CD8-positive, alpha-beta memory T cell (primary cell): Measurements from ENCODE around the gene ABAT. TPM values are rescaled to one million over a fixed set of nuclear protein-coding genes. Genes with fewer than 3 reads are reported as not detected.
"Not testable (repeated sequence)": the region's sequence is repeated elsewhere in the genome, so short reads cannot be mapped to it uniquely, and the experiment has no call there.

Experiments
- CTCF ChIA-PET: fragments of 350-600 bp; sonication (Branson Sonifier 250); formaldehyde crosslinking; loops from one replicate; lab custom pipeline; 2021; ENCODE audit warnings: antibody characterized with exemption; lab: Charles Lee
- POLR2A ChIA-PET: fragments of 350-600 bp; sonication (Branson Sonifier 250); formaldehyde crosslinking; loops from one replicate; lab custom pipeline; 2021; ENCODE audit warnings: antibody characterized with exemption; lab: Charles Lee
- DNase-seq, 5 donors: peaks; one replicate each; pipeline versions ENCODE4 v3.0.0 to v3.0.0-alpha.2; 2020 to 2022; ENCODE audit warnings: mixed read lengths in 1 of 5
- H3K27ac ChIP-seq: one replicate; pipeline ENCODE4 v1.7.0; 2013; ENCODE audit warnings: low read depth, mild to moderate bottlenecking, low read length, moderate library complexity
- H3K27me3 ChIP-seq: 2 replicates; pipeline ENCODE4 v1.7.0; 2013; ENCODE audit warnings: low read length, mild to moderate bottlenecking; ENCODE audit not compliant: insufficient read depth, poor library complexity, severe bottlenecking
- H3K36me3 ChIP-seq: 2 replicates; pipeline ENCODE4 v1.7.0; 2013; ENCODE audit warnings: mild to moderate bottlenecking, low read length, moderate library complexity; ENCODE audit not compliant: insufficient read depth
- H3K4me1 ChIP-seq: 2 replicates; pipeline ENCODE4 v1.7.0; 2013; ENCODE audit warnings: mild to moderate bottlenecking, low read length, moderate library complexity; ENCODE audit not compliant: insufficient read depth
- H3K4me3 ChIP-seq: 2 replicates; pipeline ENCODE4 v1.7.0; 2013; ENCODE audit warnings: mild to moderate bottlenecking, low read length
- H3K9me3 ChIP-seq: 2 replicates; pipeline ENCODE4 v1.7.0; 2013; ENCODE audit warnings: mild to moderate bottlenecking, low read length
- H3K27ac Mint-ChIP-seq, 8 donors: one replicate each; pipeline ENCODE4 v1.8.0; 2020 to 2021; ENCODE audit warnings: mixed read lengths in 8 of 8, mild to moderate bottlenecking in 6 of 8, inconsistent platforms in 3 of 8, moderate library complexity in 3 of 8
- H3K27me3 Mint-ChIP-seq, 2 donors: one replicate each; pipeline ENCODE4 v1.8.0; 2020 to 2021; ENCODE audit warnings: mixed read lengths in 2 of 2, mild to moderate bottlenecking in 1 of 2, moderate library complexity in 1 of 2
- H3K36me3 Mint-ChIP-seq, 3 donors: one replicate each; pipeline ENCODE4 v1.8.0; 2020 to 2021; ENCODE audit warnings: mixed read lengths in 3 of 3, inconsistent platforms in 1 of 3, mild to moderate bottlenecking in 1 of 3
- H3K4me1 Mint-ChIP-seq, 3 donors: one replicate each; pipeline ENCODE4 v1.8.0; 2020 to 2021; ENCODE audit warnings: mixed read lengths in 3 of 3, inconsistent platforms in 1 of 3, mild to moderate bottlenecking in 1 of 3
- H3K4me3 Mint-ChIP-seq, 7 donors: one replicate each; pipeline ENCODE4 v1.8.0; 2020 to 2021; ENCODE audit warnings: mixed read lengths in 7 of 7, mild to moderate bottlenecking in 6 of 7, moderate library complexity in 4 of 7, inconsistent platforms in 2 of 7
- H3K9me3 Mint-ChIP-seq, 5 donors: one replicate each; pipeline ENCODE4 v1.8.0; 2020 to 2022; ENCODE audit warnings: mixed read lengths in 5 of 5, mild to moderate bottlenecking in 3 of 5, moderate library complexity in 2 of 5, inconsistent platforms in 1 of 5
- polyA plus RNA-seq: library from polyadenylated mRNA; unstranded; fragments of 300-500 nt; fragmentation: Illumina TruSeq; gene quantifications from one replicate; pipeline ENCODE4 v1.2.3, GENCODE V29; 2021
- total RNA-seq, 2 experiments: library from RNA; stranded (reverse); gene quantifications; one replicate each; pipeline ENCODE4 v1.2.3, GENCODE V29; 2021

The ABAT gene
- total and polyA plus RNA-seq, 3 experiments from 2014 or later, result 3.0 to 10.1 (median 9.8) TPM

DNA sequence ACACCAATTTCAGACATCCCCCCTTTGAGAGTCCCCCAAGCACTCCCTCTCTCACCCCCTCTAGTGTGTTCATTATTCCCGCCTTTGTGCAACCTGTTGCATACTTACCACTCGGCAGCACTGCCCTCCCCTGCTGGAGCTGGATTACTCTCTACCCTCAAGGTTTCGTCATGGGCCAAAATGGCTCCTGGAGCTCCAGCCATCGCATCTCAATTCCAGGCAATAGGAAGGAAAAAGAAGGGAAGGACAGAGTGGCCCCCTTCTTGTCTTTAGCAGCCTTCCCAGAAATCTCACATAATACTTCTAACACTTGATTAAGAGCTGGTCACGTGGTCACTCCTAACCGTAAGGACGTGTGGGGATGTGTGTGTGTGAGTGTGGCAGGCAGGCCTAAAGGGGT is 102.8 kb downstream of the ABAT start:
- no peaks in the 10 kb centered on the region for H3K27me3 ChIP-seq
- Mint-ChIP-seq H3K27ac (peak overlapping the region in 2 of 8 donors; percentile 4 to 8), H3K36me3 (peaks cover 7 to 52% (median 27%) of the 10 kb centered on the region in 3 donors), H3K27me3 (peaks cover 0 to under 1% of the 10 kb centered on the region in 2 donors), H3K9me3 (no peaks in the 10 kb centered on the region), H3K4me1 (no peaks in the 10 kb centered on the region), H3K4me3 (no peak overlapping the region)
- no peak overlapping the region for H3K4me3 ChIP-seq
- ChIA-PET POLR2A (no interaction called here), CTCF (interaction anchor here (0.6 kb wide), 1 partner anchor 208 kb away, joined by 3 read pairs; no protein-coding TSS in a partner anchor)
- H3K36me3 ChIP-seq, result peaks cover 3% of the 10 kb centered on the region
- H3K9me3 ChIP-seq, result no peaks in the 10 kb centered on the region
- no peak overlapping the region for H3K27ac ChIP-seq
- no peak for DNase-seq
- no peaks in the 10 kb centered on the region for H3K4me1 ChIP-seq

DNA sequence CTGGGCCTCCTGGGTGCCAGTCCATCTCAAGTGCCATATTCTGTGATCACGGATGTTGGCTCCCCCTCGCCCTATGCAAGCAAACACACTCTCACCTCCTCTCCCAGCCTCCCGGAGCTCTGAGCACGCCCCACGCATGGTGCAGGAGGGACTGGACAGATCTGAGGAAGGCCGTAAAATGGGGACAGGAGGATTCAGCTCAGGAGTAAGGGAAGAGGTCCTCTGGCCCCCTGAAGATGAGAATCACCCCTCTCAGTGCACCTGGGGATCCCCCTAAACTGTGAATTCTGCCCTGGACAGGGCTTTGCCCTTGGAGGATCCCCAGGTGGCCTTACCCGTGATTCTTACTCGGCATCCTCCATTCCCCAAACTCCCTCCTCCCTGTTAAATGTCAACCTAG is 107.4 kb downstream of the ABAT start:
- no peak overlapping the region for H3K4me3 ChIP-seq
- H3K27me3 Mint-ChIP-seq, result peaks cover 0 to 2% of the 10 kb centered on the region in 2 donors
- no peaks in the 10 kb centered on the region for H3K4me1 Mint-ChIP-seq
- no peaks in the 10 kb centered on the region for H3K27me3 ChIP-seq
- no peaks in the 10 kb centered on the region for H3K4me1 ChIP-seq
- DNase-seq, result no peak
- no peaks in the 10 kb centered on the region for H3K9me3 Mint-ChIP-seq
- H3K27ac ChIP-seq, result no peak overlapping the region
- CTCF ChIA-PET, result no interaction called here
- no peaks in the 10 kb centered on the region for H3K9me3 ChIP-seq
- H3K4me3 Mint-ChIP-seq, result no peak overlapping the region
- POLR2A ChIA-PET, result no interaction called here
- H3K36me3 Mint-ChIP-seq, result peaks cover 7 to 21% (median 20%) of the 10 kb centered on the region in 3 donors
- H3K27ac Mint-ChIP-seq, result no peak overlapping the region
- H3K36me3 ChIP-seq, result peaks cover 3% of the 10 kb centered on the region

DNA sequence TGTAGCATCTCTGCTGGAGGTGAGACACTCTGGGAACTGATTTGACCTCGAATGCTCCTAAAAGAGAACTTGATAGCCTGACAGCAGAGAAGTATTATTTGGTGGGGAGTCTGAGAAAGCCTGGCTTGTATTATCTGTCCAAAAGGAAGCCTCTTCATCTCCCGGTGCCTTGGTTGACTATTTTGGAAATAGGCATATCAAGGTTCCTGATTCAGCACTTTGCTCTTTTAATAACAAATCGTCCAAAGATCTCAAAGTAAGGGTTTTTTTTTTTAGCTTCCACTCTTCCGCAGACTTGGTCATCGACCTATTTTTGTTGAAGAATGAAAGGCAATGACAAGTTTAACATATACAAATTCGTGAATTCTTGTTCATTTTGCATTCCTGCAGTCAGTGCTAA is 108.3 kb downstream of the ABAT start:
- Histone ChIP-seq H3K36me3 (peaks cover 3% of the 10 kb centered on the region), H3K27me3 (no peaks in the 10 kb centered on the region), H3K27ac (no peak overlapping the region), H3K9me3 (no peaks in the 10 kb centered on the region), H3K4me3 (no peak overlapping the region), H3K4me1 (no peaks in the 10 kb centered on the region)
- ChIA-PET POLR2A (no interaction called here), CTCF (no interaction called here)
- Mint-ChIP-seq H3K4me1 (no peaks in the 10 kb centered on the region), H3K4me3 (no peak overlapping the region), H3K36me3 (peaks cover 3 to 16% (median 15%) of the 10 kb centered on the region in 3 donors), H3K27ac (peak overlapping the region in 1 of 8 donors; percentile 55), H3K27me3 (peaks cover 0 to 2% of the 10 kb centered on the region in 2 donors), H3K9me3 (no peaks in the 10 kb centered on the region)
- DNase-seq, result no peak

DNA sequence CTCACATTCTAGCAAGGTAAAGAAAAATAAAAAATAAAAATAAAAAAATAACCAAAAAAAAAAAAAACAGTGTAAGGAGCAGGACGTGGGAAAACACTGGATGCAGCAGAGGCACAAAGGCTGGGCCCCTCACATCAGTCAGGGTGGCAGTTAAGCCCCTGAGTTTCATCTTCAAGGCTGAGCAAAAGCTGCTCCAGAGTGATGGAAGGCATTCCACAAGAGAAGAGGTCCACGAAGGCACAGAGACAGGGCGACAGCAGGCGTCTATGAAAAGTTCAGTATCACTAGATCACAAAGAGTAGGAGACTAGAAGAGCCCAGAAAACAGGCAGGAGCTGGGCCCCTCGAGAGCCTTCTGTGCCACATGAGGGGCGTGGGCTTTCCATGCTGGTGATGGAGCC is 111.0 kb downstream of the ABAT start:
- no peak overlapping the region for H3K4me3 Mint-ChIP-seq
- Histone ChIP-seq H3K27ac (no peak overlapping the region), H3K4me1 (no peaks in the 10 kb centered on the region), H3K36me3 (no peaks in the 10 kb centered on the region), H3K9me3 (no peaks in the 10 kb centered on the region), H3K27me3 (no peaks in the 10 kb centered on the region), H3K4me3 (no peak overlapping the region)
- no peak for DNase-seq
- no peaks in the 10 kb centered on the region for H3K9me3 Mint-ChIP-seq
- ChIA-PET POLR2A (no interaction called here), CTCF (no interaction called here)
- H3K27ac Mint-ChIP-seq, result no peak overlapping the region
- no peaks in the 10 kb centered on the region for H3K4me1 Mint-ChIP-seq
- H3K27me3 Mint-ChIP-seq, result peaks cover 0 to 2% of the 10 kb centered on the region in 2 donors
- peaks cover 0 to 11% (median 3%) of the 10 kb centered on the region in 3 donors for H3K36me3 Mint-ChIP-seq

DNA sequence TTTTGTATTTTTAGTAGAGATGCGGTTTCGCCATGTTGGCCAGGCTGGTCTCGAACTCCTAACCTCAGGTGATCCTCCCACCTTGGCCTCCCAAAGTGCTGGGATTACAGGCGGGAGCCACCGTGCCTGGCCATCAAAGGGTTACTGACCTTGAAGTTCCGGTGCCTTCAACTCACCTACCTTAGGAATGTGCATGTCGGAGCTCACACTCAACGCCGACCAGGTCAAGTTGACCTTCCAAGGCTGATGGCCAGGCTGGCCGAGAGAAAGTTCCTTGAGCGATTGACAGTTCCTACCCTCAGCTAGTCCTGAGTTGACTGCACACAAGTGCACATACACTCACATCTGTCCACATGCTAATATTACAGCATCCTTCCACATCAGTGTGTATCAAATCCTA is 111.9 kb downstream of the ABAT start:
- H3K4me1 Mint-ChIP-seq, H3K9me3 Mint-ChIP-seq, H3K4me3 Mint-ChIP-seq, H3K27me3 Mint-ChIP-seq, H3K36me3 ChIP-seq, POLR2A ChIA-PET, H3K4me3 ChIP-seq, H3K9me3 ChIP-seq, H3K27me3 ChIP-seq, H3K4me1 ChIP-seq, DNase-seq, CTCF ChIA-PET, H3K27ac ChIP-seq: not testable (repeated sequence)
- H3K27ac Mint-ChIP-seq, result peak overlapping the region in 1 of 8 donors; percentile 27
- peaks cover 0 to 11% (median 3%) of the 10 kb centered on the region in 3 donors for H3K36me3 Mint-ChIP-seq

DNA sequence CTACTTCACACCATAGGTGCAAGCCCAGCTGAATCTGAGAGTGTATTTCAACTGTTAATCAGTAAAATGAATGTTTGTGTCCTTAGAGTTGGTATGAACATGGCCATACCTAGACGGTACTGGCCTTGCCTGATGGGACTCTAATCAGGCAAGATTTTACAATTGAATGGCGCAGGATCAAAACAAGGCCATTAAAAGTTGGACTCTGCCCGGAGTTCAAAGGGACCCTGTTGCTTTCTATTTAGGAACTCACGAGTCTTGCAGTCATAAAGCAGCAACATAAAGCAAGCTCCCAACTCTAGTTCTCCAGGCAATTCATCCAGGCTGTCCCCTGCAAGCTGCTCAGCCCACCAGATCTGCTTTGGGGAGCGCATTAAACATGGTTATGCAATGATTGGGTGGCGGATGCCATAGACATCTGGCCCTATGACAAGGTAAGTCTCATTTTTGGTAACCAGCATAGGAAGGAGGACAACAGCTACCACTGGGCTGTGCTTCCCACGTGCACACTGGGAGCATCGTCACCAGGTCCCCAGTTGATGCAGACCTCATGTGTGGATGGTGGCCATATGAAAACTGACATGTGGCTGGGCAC is 114.3 kb downstream of the ABAT start:
- Histone ChIP-seq H3K27me3 (no peaks in the 10 kb centered on the region), H3K4me3 (no peak overlapping the region), H3K27ac (no peak overlapping the region), H3K9me3 (no peaks in the 10 kb centered on the region), H3K36me3 (no peaks in the 10 kb centered on the region), H3K4me1 (no peaks in the 10 kb centered on the region)
- H3K27ac Mint-ChIP-seq, result peak overlapping the region in 1 of 8 donors; percentile 24
- peaks cover 0 to 4% (median 4%) of the 10 kb centered on the region in 3 donors for H3K4me1 Mint-ChIP-seq
- ChIA-PET CTCF (interaction anchor here (1.4 to 1.5 kb wide), 2 partner anchors 17 to 92 kb away, joined by 3 to 4 read pairs; no protein-coding TSS in a partner anchor), POLR2A (interaction anchor here (0.6 kb wide), 1 partner anchor 403 kb away, joined by 6 read pairs; no protein-coding TSS in a partner anchor)
- H3K27me3 Mint-ChIP-seq, result no peaks in the 10 kb centered on the region
- peaks cover 0 to 3% (median 2%) of the 10 kb centered on the region in 3 donors for H3K36me3 Mint-ChIP-seq
- no peak for DNase-seq
- H3K9me3 Mint-ChIP-seq, result no peaks in the 10 kb centered on the region
- H3K4me3 Mint-ChIP-seq, result no peak overlapping the region

DNA sequence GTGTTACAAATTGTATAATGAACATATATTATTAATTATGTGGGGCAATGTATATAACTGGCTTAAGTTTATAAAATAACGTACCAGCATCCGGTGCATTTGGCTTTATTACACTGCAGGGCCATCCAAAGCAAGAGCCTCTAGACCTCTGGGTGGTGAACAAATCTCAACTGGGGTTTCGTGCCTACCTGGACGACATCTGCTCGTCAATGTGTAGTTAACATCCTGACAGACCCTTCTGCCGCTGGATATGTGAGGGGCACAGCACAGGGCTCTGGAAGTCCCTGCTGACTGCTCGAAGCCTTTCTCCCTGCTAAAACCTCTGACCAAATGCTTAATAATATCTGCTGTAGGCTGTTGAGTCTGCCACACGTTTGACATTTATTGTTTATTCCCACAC is 120.7 kb downstream of the ABAT start:
- no peaks in the 10 kb centered on the region for H3K27me3 Mint-ChIP-seq
- Histone ChIP-seq H3K9me3 (no peaks in the 10 kb centered on the region), H3K27ac (no peak overlapping the region), H3K4me3 (no peak overlapping the region), H3K4me1 (peaks cover 31% of the 10 kb centered on the region), H3K27me3 (no peaks in the 10 kb centered on the region), H3K36me3 (no peaks in the 10 kb centered on the region)
- CTCF ChIA-PET, result no interaction called here
- POLR2A ChIA-PET, result no interaction called here
- peaks cover 0 to 23% (median 0%) of the 10 kb centered on the region in 3 donors for H3K36me3 Mint-ChIP-seq
- peak overlapping the region in 3 of 8 donors; percentile 12 to 65 (median 61) for H3K27ac Mint-ChIP-seq
- peaks cover 33 to 54% (median 53%) of the 10 kb centered on the region in 3 donors for H3K4me1 Mint-ChIP-seq
- no peaks in the 10 kb centered on the region for H3K9me3 Mint-ChIP-seq
- peak overlapping the region in 2 of 7 donors; percentile 27 to 94 for H3K4me3 Mint-ChIP-seq
- DNase-seq, result no peak

DNA sequence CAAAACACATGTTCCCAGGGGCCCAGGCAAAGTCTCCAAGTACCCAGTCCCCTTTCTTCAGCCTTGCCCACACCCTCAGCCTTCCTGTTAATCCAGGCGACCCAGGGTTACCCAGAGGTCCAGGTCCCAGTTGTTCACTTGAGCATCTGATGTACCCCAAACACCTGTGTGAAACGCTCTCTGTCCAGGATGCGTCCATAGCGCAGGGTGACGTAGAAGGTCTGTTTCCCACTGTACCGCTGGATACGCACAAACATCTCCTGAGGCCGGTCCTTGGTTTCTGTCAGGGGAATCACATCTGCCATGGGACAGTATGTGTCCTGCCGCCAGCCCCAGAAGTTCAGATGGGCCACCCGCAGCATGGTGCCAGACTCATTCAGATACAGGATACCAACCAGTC is 121.4 kb downstream of the ABAT start:
- no peaks in the 10 kb centered on the region for H3K27me3 ChIP-seq
- H3K36me3 ChIP-seq, result no peaks in the 10 kb centered on the region
- H3K4me3 ChIP-seq, result no peak overlapping the region
- H3K9me3 Mint-ChIP-seq, result no peaks in the 10 kb centered on the region
- peaks cover 33 to 56% (median 54%) of the 10 kb centered on the region in 3 donors for H3K4me1 Mint-ChIP-seq
- H3K4me1 ChIP-seq, result peaks cover 34% of the 10 kb centered on the region
- no peaks in the 10 kb centered on the region for H3K9me3 ChIP-seq
- H3K27ac Mint-ChIP-seq, result peak overlapping the region in 2 of 8 donors; percentile 12 to 61
- H3K27ac ChIP-seq, result no peak overlapping the region
- ChIA-PET POLR2A (interaction anchor here (2.6 kb wide), 1 partner anchor 72 kb away, joined by 17 read pairs; the partner anchor contains the start of gene CARHSP1), CTCF (no interaction called here)
- no peak for DNase-seq
- H3K36me3 Mint-ChIP-seq, result peaks cover 0 to 23% (median 0%) of the 10 kb centered on the region in 3 donors
- no peaks in the 10 kb centered on the region for H3K27me3 Mint-ChIP-seq
- H3K4me3 Mint-ChIP-seq, result peak overlapping the region in 3 of 7 donors; percentile 40 to 98 (median 94)
